ENCODE results near the gene MASTL. TPM values are rescaled to one million over a fixed set of nuclear protein-coding genes. Genes with fewer than 3 reads are reported as not detected.

MASTL gene
- total and polyA plus RNA-seq, 2 experiments from 2014 or later, result 28.2 to 43.1 TPM

DNA sequence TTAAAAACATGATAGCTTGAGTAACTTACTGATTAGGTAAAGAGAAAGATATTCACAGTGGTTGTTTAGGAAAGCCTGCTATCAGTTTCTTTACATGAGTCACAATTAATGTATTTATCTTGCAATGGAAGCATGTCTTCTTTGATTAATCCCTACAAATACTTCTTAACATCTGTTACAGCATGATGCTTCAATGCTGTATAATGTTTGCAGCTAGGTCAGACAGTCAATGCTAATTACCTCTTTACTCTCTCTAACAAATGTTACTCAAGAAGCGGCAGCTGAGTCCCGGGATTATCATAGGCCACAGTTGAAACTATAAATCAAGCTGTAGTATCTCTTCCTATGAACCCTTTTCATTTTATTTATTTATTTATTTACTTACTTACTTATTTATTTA, 52.2 kb downstream of the MASTL start:
- no peak overlapping the region for H3K27ac Mint-ChIP-seq
- Histone ChIP-seq H3K36me3 (ENCODE audit: insufficient read depth) (peaks cover 6% of the 10 kb centered on the region), H3K27ac (ENCODE audit: low read depth) (no peak overlapping the region), H3K4me1 (ENCODE audit: insufficient read depth) (no peaks in the 10 kb centered on the region), H3K27me3 (ENCODE audit: insufficient read depth) (no peaks in the 10 kb centered on the region), H4K20me1 (replicated peaks; ENCODE audit: insufficient read depth) (no peaks in the 10 kb centered on the region), H3K9me2 (ENCODE audit: insufficient read depth) (no peaks in the 10 kb centered on the region), H3K79me2 (replicated peaks; ENCODE audit: insufficient read depth) (no peaks in the 10 kb centered on the region), H3F3A (replicated peaks; ENCODE audit: low read depth) (no peaks in the 10 kb centered on the region), H2AFZ (no peak overlapping the region), H3K4me2 (no peak overlapping the region), H3K4me3 (no peak overlapping the region)
- no peak overlapping the region for H3K4me3 Mint-ChIP-seq
- H3K4me1 Mint-ChIP-seq, result no peaks in the 10 kb centered on the region
- H3K27me3 Mint-ChIP-seq (ENCODE audit: insufficient read depth, low read depth, poor library complexity), result peaks cover 3% of the 10 kb centered on the region
- no peak for TF ChIP-seq EZH2 (IDR thresholded peaks at IDR 0.05; ENCODE audit: low read depth, unreplicated experiment)
- TF ChIP-seq, protein P1, sequence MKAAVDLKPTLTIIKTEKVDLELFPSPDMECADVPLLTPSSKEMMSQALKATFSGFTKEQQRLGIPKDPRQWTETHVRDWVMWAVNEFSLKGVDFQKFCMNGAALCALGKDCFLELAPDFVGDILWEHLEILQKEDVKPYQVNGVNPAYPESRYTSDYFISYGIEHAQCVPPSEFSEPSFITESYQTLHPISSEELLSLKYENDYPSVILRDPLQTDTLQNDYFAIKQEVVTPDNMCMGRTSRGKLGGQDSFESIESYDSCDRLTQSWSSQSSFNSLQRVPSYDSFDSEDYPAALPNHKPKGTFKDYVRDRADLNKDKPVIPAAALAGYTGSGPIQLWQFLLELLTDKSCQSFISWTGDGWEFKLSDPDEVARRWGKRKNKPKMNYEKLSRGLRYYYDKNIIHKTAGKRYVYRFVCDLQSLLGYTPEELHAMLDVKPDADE (IDR thresholded peaks at IDR 0.05), result no peak
- no peak for TF ChIP-seq JUNB (IDR thresholded peaks at IDR 0.05; ENCODE audit: unreplicated experiment)
- no peak for TF ChIP-seq NANOG (IDR thresholded peaks at IDR 0.05; ENCODE audit: borderline replicate concordance)
- TF ChIP-seq ZNF331 (CRISPR knock-in tag; IDR thresholded peaks at IDR 0.05; ENCODE audit: low read depth), result no peak
- TF ChIP-seq REST (IDR thresholded peaks at IDR 0.05; ENCODE audit: unreplicated experiment), result no peak
- TF ChIP-seq STAT1 (IDR thresholded peaks at IDR 0.05; ENCODE audit: unreplicated experiment), result no peak
- TF ChIP-seq ZNF462 (CRISPR knock-in tag; IDR thresholded peaks at IDR 0.05), result no peak
- TF ChIP-seq ZNF114 (CRISPR knock-in tag; IDR thresholded peaks at IDR 0.05), result no peak
- TF ChIP-seq CTCF (conservative IDR thresholded peaks at IDR 0.05; ENCODE audit: low read depth in 2 of 2), result no peak
- no peak for TF ChIP-seq EZH2phosphoT487 (IDR thresholded peaks at IDR 0.05; ENCODE audit: unreplicated experiment)
- TF ChIP-seq POLR2AphosphoS5 (IDR thresholded peaks at IDR 0.05; ENCODE audit: low read depth), result no peak
- no peak for TF ChIP-seq CREB1 (CRISPR knock-in tag; IDR thresholded peaks at IDR 0.05; ENCODE audit: low read depth)
- no peaks in the 10 kb centered on the region for H3K9me3 Mint-ChIP-seq
- peaks cover 18% of the 10 kb centered on the region for H3K36me3 Mint-ChIP-seq (ENCODE audit: low read depth)
- no peak for ATAC-seq
- DNase-seq (ENCODE audit: low spot score), result no peak

All from GM23338 (cell line).